HG02759 (cell line): ENCODE results near the gene C3AR1.

Source experiments
- ATAC-seq: cut with Tn5 transposase; IDR thresholded peaks from one replicate; pipeline ENCODE4 v1.9.1; 2021; ENCODE audit warnings: mild to moderate bottlenecking, moderate library complexity; ENCODE audit not compliant: unreplicated experiment

The C3AR1 gene

GRCh38 chr12:8058506-8058905, 7.7 kb downstream of the C3AR1 start:
- no peak for ATAC-seq

- no peak for ATAC-seq
Observed at GRCh38 chr12:8057839-8058238, 8.3 kb downstream of the C3AR1 start.

GRCh38 chr12:8057306-8057705, 8.9 kb downstream of the C3AR1 start:
- no peak for ATAC-seq

GRCh38 chr12:8054816-8055215, 11.3 kb downstream of the C3AR1 start:
- no peak for ATAC-seq

- no peak for ATAC-seq
Observed at GRCh38 chr12:8052679-8053078, 13.5 kb downstream of the C3AR1 start.

GRCh38 chr12:8050600-8051250, 15.4 kb downstream of the C3AR1 start:
- ATAC-seq: no peak

- no peak for ATAC-seq
Observed at GRCh38 chr12:8048906-8049305, 17.3 kb downstream of the C3AR1 start.

- ATAC-seq: no peak
Observed at GRCh38 chr12:8047842-8048241, 18.3 kb downstream of the C3AR1 start.

GRCh38 chr12:8045952-8046944, 19.9 kb downstream of the C3AR1 start:
- ATAC-seq: no peak

GRCh38 chr12:8040791-8041190, 25.4 kb downstream of the C3AR1 start:
- no peak for ATAC-seq

GRCh38 chr12:8038659-8039114, 27.5 kb downstream of the C3AR1 start:
- no peak for ATAC-seq

- ATAC-seq: no peak
Observed at GRCh38 chr12:8037947-8038346, 28.2 kb downstream of the C3AR1 start.

- no peak for ATAC-seq
Observed at GRCh38 chr12:8037046-8037663, 29.0 kb downstream of the C3AR1 start.

- no peak for ATAC-seq
Observed at GRCh38 chr12:8036346-8036745, 29.8 kb downstream of the C3AR1 start.

- ATAC-seq: no peak
Observed at GRCh38 chr12:8035440-8036010, 30.6 kb downstream of the C3AR1 start.

- ATAC-seq: no peak
Observed at GRCh38 chr12:8034802-8035201, 31.4 kb downstream of the C3AR1 start.

GRCh38 chr12:8033153-8034044, 32.8 kb downstream of the C3AR1 start:
- ATAC-seq: peak; percentile 14

- ATAC-seq: peak; percentile 79
Observed at GRCh38 chr12:8032242-8033152, 33.7 kb downstream of the C3AR1 start, which contains the start of gene FOXJ2. Gene FOXJ2 (plus strand): TSS chr12:8032716. CDS start chr12:8039833, 7,117 bp downstream.

GRCh38 chr12:8031872-8032241, 34.3 kb downstream of the C3AR1 start:
- ATAC-seq: no peak
